NCI-H2227 treated with DMSO at 0.1 percent for 48 hours (cell line): ENCODE results near the gene SLC7A6.

Source experiments
- DNase-seq: peaks from one replicate; lab custom pipeline; 2025; lab: John Stamatoyannopoulos, UW

SLC7A6 gene

GRCh38 chr16:68235108-68235886 lies 29.0 kb upstream of the SLC7A6 start:
- no peak for DNase-seq

- no peak for DNase-seq
Observed at GRCh38 chr16:68235887-68236136, 28.5 kb upstream of the SLC7A6 start, which contains the start of gene ESRP2. TSS of gene ESRP2 (minus strand) at chr16:68236127. CDS start at chr16:68236045, 82 bp downstream.

GRCh38 chr16:68236137-68236825 lies 28.0 kb upstream of the SLC7A6 start:
- no peak for DNase-seq

- DNase-seq, result peak; percentile 10
Observed at GRCh38 chr16:68236826-68237242, 27.5 kb upstream of the SLC7A6 start.

- DNase-seq, result peak; percentile 89
Observed at GRCh38 chr16:68237243-68238028, 26.9 kb upstream of the SLC7A6 start.

GRCh38 chr16:68238029-68238345 lies 26.3 kb upstream of the SLC7A6 start:
- no peak for DNase-seq

GRCh38 chr16:68242085-68242484 lies 22.2 kb upstream of the SLC7A6 start:
- no peak for DNase-seq

- DNase-seq, result no peak
Observed at GRCh38 chr16:68242926-68243858, 21.1 kb upstream of the SLC7A6 start.

GRCh38 chr16:68244481-68244902 lies 19.8 kb upstream of the SLC7A6 start:
- DNase-seq, result no peak

GRCh38 chr16:68244903-68245853 lies 19.1 kb upstream of the SLC7A6 start, which contains the start of gene PLA2G15:
TSS of gene PLA2G15 (plus strand) at chr16:68245373. CDS start at chr16:68245427, 54 bp downstream.
- peak; percentile 51 for DNase-seq

- DNase-seq, result no peak
Observed at GRCh38 chr16:68246121-68246520, 18.2 kb upstream of the SLC7A6 start.

- DNase-seq, result no peak
Observed at GRCh38 chr16:68246666-68247065, 17.7 kb upstream of the SLC7A6 start.

- DNase-seq, result no peak
Observed at GRCh38 chr16:68247400-68247799, 16.9 kb upstream of the SLC7A6 start.

GRCh38 chr16:68247932-68248331 lies 16.4 kb upstream of the SLC7A6 start:
- no peak for DNase-seq

- DNase-seq, result no peak
Observed at GRCh38 chr16:68249371-68249770, 15.0 kb upstream of the SLC7A6 start.

- no peak for DNase-seq
Observed at GRCh38 chr16:68250951-68251350, 13.4 kb upstream of the SLC7A6 start.

- no peak for DNase-seq
Observed at GRCh38 chr16:68251832-68252231, 12.5 kb upstream of the SLC7A6 start.

- no peak for DNase-seq
Observed at GRCh38 chr16:68252383-68252782, 11.9 kb upstream of the SLC7A6 start.

- no peak for DNase-seq
Observed at GRCh38 chr16:68253721-68254120, 10.6 kb upstream of the SLC7A6 start.

GRCh38 chr16:68255712-68256111 lies 8.6 kb upstream of the SLC7A6 start:
- no peak for DNase-seq
